ENCODE results near the gene ISX. TPM values are rescaled to one million over a fixed set of nuclear protein-coding genes. Genes with fewer than 3 reads are reported as not detected.

ISX gene
- total and polyA plus RNA-seq, 9 of the 15 experiments (the other 6 are each of a cell fraction or from before 2014, with no cell fraction given): 0.03 to 0.36 (median 0.07) TPM

GRCh38 chr22:35134637-35135036 lies 68.7 kb downstream of the ISX start:
- in situ Hi-C loops (cut with MboI): no loop called here
- no peaks in the 10 kb centered on the region for H3K79me2 ChIP-seq (ENCODE audit: control insufficient read depth, insufficient read depth, low read length)
- CTCF ChIA-PET (ENCODE audit: low intra/inter-chr PET ratio): no interaction called here
- peaks cover 4% of the 10 kb centered on the region for H3K9me1 ChIP-seq (ENCODE audit: control insufficient read depth, insufficient read depth, low read length)
- no peak overlapping the region for H3K27ac ChIP-seq (ENCODE audit: extremely low read depth, low read depth, low read length)
- 21% methylated on average over 7 of the region's 8 CpGs for WGBS (ENCODE audit: insufficient coverage, low coverage, missing lambda C conversion rate)
- H2AFZ ChIP-seq (ENCODE audit: low read depth, low read length): no peak overlapping the region
- peak; percentile 38 to 58 (median 56) for DNase-seq (ENCODE audit: extremely low read depth in 1 of 4, low spot score in 3 of 4)
- POLR2A ChIA-PET: interaction anchor here (0.5 to 0.7 kb wide), 3 partner anchors 77 to 97 kb away, joined by 3 to 4 read pairs (median 3); no protein-coding TSS in a partner anchor
- no peak overlapping the region for H3K4me3 ChIP-seq
- peak; percentile 65 for ATAC-seq
- H3K9me3 ChIP-seq (replicated peaks; ENCODE audit: control insufficient read depth, insufficient read depth, low read depth, low read length): no peaks in the 10 kb centered on the region
- FAIRE-seq: peak; percentile 67
- intact Hi-C loops (cut with micrococcal nuclease): no loop called here
- H3K4me1 ChIP-seq (replicated peaks in 1 of 2; ENCODE audit: control insufficient read depth in 2 of 2, insufficient read depth in 2 of 2, low read length in 2 of 2): peaks cover 23 to 42% of the 10 kb centered on the region in 2 experiments
- H3K36me3 ChIP-seq (ENCODE audit: control insufficient read depth, insufficient read depth, low read length): no peaks in the 10 kb centered on the region
- peak overlapping the region in 1 of 2 experiments; percentile 65; a peak in 1 of 4 replicates for H3K9ac ChIP-seq (ENCODE audit: insufficient read depth in 1 of 2, low read depth in 2 of 2, low read length in 2 of 2)
- BruUV-seq (replicated peaks): no TSS peak
- no peaks in the 10 kb centered on the region for H3K27me3 ChIP-seq (ENCODE audit: control insufficient read depth in 2 of 2, insufficient read depth in 2 of 2, low read length in 2 of 2)
- H4K20me1 ChIP-seq (replicated peaks; ENCODE audit: control insufficient read depth, insufficient read depth, low read length): no peaks in the 10 kb centered on the region
- peak overlapping the region; percentile 32 for H3K4me2 ChIP-seq (ENCODE audit: insufficient read depth, low read length)
- TF ChIP-seq NR0B1 (IDR thresholded peaks at IDR 0.05; ENCODE audit: partially characterized antibody): no peak
- peak; percentile 15; the same call in 1 of the 2 replicates for TF ChIP-seq TAL1 (IDR thresholded peaks at IDR 0.05)
- peak; percentile 47; the same call in 1 of the 2 replicates for TF ChIP-seq NCOR1 (IDR thresholded peaks at IDR 0.05)
- TF ChIP-seq ESRRA (IDR thresholded peaks at IDR 0.05; ENCODE audit: borderline replicate concordance, low read depth): no peak
- TF ChIP-seq DNMT1 (IDR thresholded peaks at IDR 0.05): no peak
- peak; percentile 35; the same call in 1 of the 2 replicates for TF ChIP-seq TCF3 (CRISPR knock-in tag; IDR thresholded peaks at IDR 0.05)
- peak; percentile 50; the same call in 1 of the 2 replicates for TF ChIP-seq ARID1B (IDR thresholded peaks at IDR 0.05)
- TF ChIP-seq PRDM10 (IDR thresholded peaks at IDR 0.05; ENCODE audit: partially characterized antibody): peak; percentile 67
- TF ChIP-seq MTA3 (IDR thresholded peaks at IDR 0.05; ENCODE audit: borderline replicate concordance): no peak
- TF ChIP-seq MBD1 (CRISPR knock-in tag; IDR thresholded peaks at IDR 0.05): no peak
- peak; percentile 35; the same call in 1 of the 2 replicates for TF ChIP-seq EP300 (IDR thresholded peaks at IDR 0.05; ENCODE audit: low read length)
- TF ChIP-seq CBFA2T3 (IDR thresholded peaks at IDR 0.05): peak; percentile 65
- TF ChIP-seq CBFA2T2 (conservative IDR thresholded peaks at IDR 0.05): peak; percentile 34
- no peak for TF ChIP-seq ZFP1 (CRISPR knock-in tag; IDR thresholded peaks at IDR 0.05)
- TF ChIP-seq CREM (IDR thresholded peaks at IDR 0.05; ENCODE audit: low read depth): 0 out of 2 replicates have a peak, but pooled peaks have one; percentile 11
- no peak for TF ChIP-seq PKNOX1 (IDR thresholded peaks at IDR 0.05)
